Esophagus squamous epithelium (tissue), 4 donors: ENCODE measurements around the gene PTPRCAP.

Experiments used
- POLR2A ChIP-seq, 4 donors: fragments of 450-650 bp; IDR thresholded peaks; one replicate each; pipeline ENCODE4 v1.6.1; 2017; ENCODE audit warnings: antibody characterized with exemption in 4 of 4, mild to moderate bottlenecking in 4 of 4, moderate library complexity in 3 of 4
- TF ChIP-seq, protein P1 (sequence below), 6 experiments: fragments of 450-650 bp in 4 of 6; fragments of 200-600 bp in 2 of 6; sonication (generic) in 2 of 6; IDR thresholded peaks; one replicate each; pipeline ENCODE4 v1.5.1; 2016 to 2019; ENCODE audit warnings: antibody characterized with exemption in 6 of 6, mild to moderate bottlenecking in 4 of 6, moderate library complexity in 4 of 6

DNA sequence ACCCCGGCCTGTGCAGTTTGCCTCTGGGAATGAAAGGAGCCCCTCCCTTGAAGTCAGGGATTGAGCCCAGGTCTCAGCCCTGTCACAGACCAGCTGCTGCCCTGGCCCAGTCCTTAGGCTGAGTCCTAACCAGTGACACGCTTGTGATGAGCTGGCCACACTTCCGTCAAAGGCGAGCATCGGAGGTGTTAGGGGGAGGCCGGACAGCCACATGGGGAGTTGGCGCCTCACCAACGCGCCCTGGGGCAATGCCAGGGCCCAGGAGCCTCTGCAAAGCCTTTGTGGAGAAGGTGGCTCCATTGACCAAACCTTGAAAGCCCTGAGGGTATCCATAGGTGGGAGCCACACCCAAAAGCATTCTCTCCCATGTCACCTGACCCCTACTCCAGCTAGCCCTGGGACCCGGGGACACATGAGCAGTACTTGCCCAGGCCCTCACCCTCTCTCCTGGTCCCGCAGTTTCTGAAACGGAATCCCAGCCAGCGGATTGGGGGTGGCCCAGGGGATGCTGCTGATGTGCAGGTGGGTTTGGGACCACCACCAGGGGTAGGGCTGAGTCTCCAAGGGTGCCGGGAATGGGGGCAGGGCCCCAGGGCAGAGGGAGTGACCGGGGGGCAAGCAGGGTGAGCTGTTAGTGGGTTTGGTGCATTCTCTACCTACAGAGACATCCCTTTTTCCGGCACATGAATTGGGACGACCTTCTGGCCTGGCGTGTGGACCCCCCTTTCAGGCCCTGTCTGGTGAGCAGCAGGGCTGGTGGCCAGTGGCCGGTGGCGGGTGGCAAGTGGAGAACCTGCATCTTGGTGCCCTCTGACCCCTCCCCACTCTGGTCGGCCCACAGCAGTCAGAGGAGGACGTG lies 3.7 kb downstream of the PTPRCAP start:
- TF ChIP-seq, protein P1, sequence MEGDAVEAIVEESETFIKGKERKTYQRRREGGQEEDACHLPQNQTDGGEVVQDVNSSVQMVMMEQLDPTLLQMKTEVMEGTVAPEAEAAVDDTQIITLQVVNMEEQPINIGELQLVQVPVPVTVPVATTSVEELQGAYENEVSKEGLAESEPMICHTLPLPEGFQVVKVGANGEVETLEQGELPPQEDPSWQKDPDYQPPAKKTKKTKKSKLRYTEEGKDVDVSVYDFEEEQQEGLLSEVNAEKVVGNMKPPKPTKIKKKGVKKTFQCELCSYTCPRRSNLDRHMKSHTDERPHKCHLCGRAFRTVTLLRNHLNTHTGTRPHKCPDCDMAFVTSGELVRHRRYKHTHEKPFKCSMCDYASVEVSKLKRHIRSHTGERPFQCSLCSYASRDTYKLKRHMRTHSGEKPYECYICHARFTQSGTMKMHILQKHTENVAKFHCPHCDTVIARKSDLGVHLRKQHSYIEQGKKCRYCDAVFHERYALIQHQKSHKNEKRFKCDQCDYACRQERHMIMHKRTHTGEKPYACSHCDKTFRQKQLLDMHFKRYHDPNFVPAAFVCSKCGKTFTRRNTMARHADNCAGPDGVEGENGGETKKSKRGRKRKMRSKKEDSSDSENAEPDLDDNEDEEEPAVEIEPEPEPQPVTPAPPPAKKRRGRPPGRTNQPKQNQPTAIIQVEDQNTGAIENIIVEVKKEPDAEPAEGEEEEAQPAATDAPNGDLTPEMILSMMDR (IDR thresholded peaks at IDR 0.05): no peak
- TF ChIP-seq POLR2A (IDR thresholded peaks at IDR 0.05): no peak
